ENCODE data around the gene C1RL.

The C1RL gene

DNA sequence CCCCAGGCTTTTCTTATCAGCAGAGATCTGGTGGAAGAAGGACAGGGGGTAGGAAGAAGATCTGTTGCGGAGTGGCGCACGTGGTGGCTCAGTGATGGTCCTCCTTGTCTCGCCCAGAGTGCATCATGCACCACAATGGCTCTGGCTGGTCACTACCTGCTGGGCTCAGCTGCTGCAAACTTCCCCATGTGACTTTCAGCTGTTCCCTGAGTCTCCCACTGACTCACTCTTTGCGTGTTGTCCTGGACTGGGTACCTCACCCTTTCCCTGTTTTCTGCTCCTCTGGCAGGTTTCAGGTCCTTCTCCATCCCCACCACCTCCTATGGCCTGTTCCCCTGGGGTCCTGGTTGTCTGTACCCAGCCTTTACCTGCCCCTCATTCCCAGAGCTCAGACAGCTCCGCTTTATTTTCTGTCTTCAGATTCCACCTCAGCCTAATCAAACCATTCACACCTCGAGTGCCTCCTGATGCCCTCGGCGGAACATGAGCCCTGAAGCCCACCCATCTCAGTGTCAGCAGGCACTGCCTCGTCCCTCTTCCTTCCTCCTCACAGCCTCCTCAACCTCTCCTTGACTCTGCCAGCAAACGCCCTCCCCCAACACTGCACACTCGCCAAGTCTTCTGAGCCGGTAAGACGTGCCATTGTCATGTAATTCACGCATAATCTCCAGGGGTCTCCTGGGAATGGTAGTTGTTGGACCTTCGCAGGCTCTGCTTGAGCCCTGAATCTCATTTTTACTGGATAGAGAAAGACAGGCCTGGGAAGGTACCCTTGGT lies 18.6 kb downstream of the C1RL start:
- Histone ChIP-seq H3K27me3 (ENCODE audit: insufficient read depth, low read depth, severe bottlenecking) (no peaks in the 10 kb centered on the region), H3K9me3 (ENCODE audit: severe bottlenecking) (no peaks in the 10 kb centered on the region), H3K36me3 (no peaks in the 10 kb centered on the region), H3K27ac (no peak overlapping the region), H3K4me3 (ENCODE audit: low read depth, low read length) (no peak overlapping the region)
- TF ChIP-seq CTCF (IDR thresholded peaks at IDR 0.05; ENCODE audit: low read depth, low read length): no peak
- DNase-seq: no peak

- H3K27ac ChIP-seq: no peak overlapping the region
- H3K4me3 ChIP-seq (ENCODE audit: low read depth, low read length): no peak overlapping the region
- H3K36me3 ChIP-seq: no peaks in the 10 kb centered on the region
- TF ChIP-seq CTCF (IDR thresholded peaks at IDR 0.05; ENCODE audit: low read depth, low read length): no peak
- DNase-seq: no peak
- H3K9me3 ChIP-seq (ENCODE audit: severe bottlenecking): no peaks in the 10 kb centered on the region
- H3K27me3 ChIP-seq (ENCODE audit: insufficient read depth, low read depth, severe bottlenecking): no peaks in the 10 kb centered on the region
These were observed 19.7 kb downstream of the C1RL start for GRCh38 chr12:7089196-7089871.

- no peaks in the 10 kb centered on the region for H3K27me3 ChIP-seq (ENCODE audit: insufficient read depth, low read depth, severe bottlenecking)
- no peak overlapping the region for H3K4me3 ChIP-seq (ENCODE audit: low read depth, low read length)
- no peaks in the 10 kb centered on the region for H3K9me3 ChIP-seq (ENCODE audit: severe bottlenecking)
- H3K27ac ChIP-seq: no peak overlapping the region
- no peaks in the 10 kb centered on the region for H3K36me3 ChIP-seq
- no peak for TF ChIP-seq CTCF (IDR thresholded peaks at IDR 0.05; ENCODE audit: low read depth, low read length)
- DNase-seq: no peak
These were observed 25.9 kb downstream of the C1RL start for GRCh38 chr12:7083125-7083524.

GRCh38 chr12:7081037-7081436 lies 28.0 kb downstream of the C1RL start:
- no peak for DNase-seq

GRCh38 chr12:7079826-7080125 lies 29.2 kb downstream of the C1RL start:
- Histone ChIP-seq H3K36me3 (no peaks in the 10 kb centered on the region), H3K4me3 (ENCODE audit: low read depth, low read length) (no peak overlapping the region), H3K9me3 (ENCODE audit: severe bottlenecking) (no peaks in the 10 kb centered on the region), H3K27ac (no peak overlapping the region), H3K27me3 (ENCODE audit: insufficient read depth, low read depth, severe bottlenecking) (no peaks in the 10 kb centered on the region)
- no peak for DNase-seq
- no peak for TF ChIP-seq CTCF (IDR thresholded peaks at IDR 0.05; ENCODE audit: low read depth, low read length)

More at GRCh38 chr12:7081037-7081436, 28.0 kb downstream of the C1RL start:
- Histone ChIP-seq H3K27ac (no peak overlapping the region), H3K27me3 (ENCODE audit: insufficient read depth, low read depth, severe bottlenecking) (no peaks in the 10 kb centered on the region), H3K4me3 (ENCODE audit: low read depth, low read length) (no peak overlapping the region), H3K36me3 (no peaks in the 10 kb centered on the region), H3K9me3 (ENCODE audit: severe bottlenecking) (no peaks in the 10 kb centered on the region)
- no peak for TF ChIP-seq CTCF (IDR thresholded peaks at IDR 0.05; ENCODE audit: low read depth, low read length)
